Activated effector memory CD4-positive, alpha-beta T cell treated with Interleukin-2 at 50 U/mL for 16 hours (primary cell): ENCODE measurements around the gene UCMA.

ENCODE experiments used
- DNase-seq: peaks from one replicate; pipeline ENCODE4 v3.0.0-alpha.2; 2020

Gene UCMA

GRCh38 chr10:13231808-13232207 lies 2.4 kb downstream of the UCMA start:
- no peak for DNase-seq

GRCh38 chr10:13231190-13231589 lies 3.0 kb downstream of the UCMA start:
- no peak for DNase-seq

DNA sequence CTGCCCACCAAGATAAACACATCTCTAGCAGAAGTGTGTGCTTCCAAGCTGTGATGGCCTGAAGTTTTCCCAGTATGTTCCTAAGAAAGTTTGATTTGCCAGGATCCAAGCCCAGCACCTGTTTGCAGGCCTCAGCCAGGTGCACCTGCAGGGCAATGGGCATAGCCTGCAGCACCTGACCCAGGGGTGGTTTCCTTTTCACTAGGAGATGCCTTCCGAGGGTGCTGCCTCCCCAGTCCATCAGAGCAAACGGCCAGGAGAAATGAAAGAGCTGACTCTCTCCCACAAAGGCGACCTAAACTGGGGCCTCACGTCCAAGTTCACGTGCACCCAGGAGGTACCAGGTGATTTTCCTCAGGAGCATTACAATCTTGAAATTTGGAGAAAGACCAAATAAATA lies 7.1 kb downstream of the UCMA start:
- no peak for DNase-seq

DNA sequence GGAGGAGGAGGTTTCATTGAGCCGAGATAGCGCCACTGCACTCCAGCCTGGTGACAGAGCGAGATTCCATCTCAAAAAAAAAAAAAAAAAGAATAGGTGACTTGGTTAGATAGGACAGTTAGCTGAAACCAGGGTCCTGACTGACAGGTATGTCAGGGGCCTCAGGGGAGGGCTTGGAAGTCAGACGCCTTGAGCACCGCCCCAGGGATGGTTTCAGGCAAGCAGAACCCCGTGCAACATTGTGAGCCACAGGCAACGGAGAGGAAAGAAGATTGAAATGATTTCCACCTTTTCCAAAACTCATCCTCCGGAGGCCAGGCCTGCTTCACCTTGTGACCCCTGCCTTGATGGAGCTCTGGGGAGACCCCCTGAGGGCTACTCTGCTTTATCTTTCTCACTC lies 8.6 kb downstream of the UCMA start:
- DNase-seq: no peak

DNA sequence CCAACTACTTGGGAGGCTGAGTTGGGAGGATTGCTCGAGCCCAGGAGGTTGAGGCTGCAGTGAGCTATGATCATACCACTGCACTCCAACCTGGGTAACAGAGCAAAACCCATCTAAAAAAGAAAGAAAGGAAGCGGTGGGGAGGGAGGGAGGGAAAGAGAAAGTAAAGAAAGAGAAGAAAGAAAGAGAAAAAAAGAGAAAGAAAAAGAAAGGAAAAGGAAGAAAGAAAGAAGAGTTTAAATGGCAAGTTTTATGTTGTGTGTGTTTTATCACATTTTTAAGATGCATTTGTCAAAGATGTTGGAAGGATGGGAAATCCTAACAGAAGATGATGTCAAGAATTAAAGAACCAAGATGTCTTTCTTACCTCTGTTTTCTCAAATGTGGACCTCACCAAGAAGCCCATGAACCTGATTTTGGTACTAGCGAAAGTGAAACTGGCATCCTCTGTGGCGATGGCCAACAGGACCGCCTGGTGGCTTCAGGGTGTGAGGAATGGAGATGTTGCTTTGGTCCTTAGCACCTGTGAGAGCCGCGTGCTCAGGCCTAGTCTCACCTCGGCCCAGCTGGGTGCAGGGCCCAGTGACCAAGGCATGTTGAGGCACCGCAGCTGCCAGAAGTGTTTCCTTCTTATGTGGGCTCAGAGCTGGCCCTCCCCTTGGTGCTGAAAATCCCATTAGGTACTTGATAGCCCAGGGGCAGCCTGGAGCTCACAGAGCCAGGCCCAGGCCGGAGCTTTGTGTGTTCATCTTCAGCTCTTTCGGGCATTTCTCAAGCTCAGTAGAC lies 9.8 kb downstream of the UCMA start:
- DNase-seq: no peak

DNA sequence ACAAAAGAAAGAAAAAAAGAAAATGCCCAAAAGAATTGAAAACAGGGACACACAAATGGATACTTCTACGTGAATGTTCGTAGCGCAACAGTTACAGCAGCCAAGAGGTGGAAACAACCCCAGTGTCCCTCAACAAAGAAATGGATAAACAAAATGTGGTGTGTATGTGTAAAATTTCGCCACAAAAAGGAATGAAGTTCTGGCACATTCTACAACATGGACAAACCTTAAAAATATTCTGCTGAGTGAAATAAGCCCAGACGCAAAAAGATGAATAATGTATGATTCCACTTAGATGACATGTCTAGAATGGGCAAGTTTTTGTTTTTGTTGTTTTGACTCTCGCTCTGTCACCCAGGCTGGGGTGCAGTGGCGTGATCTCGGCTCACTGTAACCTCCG lies 10.9 kb downstream of the UCMA start:
- no peak for DNase-seq

DNA sequence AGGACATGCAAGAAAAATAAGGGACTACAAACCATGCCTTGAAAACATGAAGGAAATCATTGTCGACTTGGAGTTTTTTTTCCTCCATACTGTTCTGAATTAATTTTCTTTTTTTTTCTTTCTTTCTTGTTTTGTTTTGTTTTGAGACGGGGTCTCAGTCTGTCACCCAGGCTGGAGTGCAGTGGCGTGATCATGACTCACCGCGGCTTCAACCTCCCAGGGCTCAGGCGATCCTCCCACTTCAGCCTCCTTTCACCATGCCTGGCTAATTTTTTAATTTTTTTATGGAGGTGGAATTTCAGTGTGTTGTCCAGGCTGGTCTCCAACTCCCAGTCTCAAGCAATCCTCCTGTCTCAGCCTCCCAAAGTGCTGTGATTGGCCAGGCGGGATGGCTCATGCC lies 11.6 kb downstream of the UCMA start:
- no peak for DNase-seq

DNA sequence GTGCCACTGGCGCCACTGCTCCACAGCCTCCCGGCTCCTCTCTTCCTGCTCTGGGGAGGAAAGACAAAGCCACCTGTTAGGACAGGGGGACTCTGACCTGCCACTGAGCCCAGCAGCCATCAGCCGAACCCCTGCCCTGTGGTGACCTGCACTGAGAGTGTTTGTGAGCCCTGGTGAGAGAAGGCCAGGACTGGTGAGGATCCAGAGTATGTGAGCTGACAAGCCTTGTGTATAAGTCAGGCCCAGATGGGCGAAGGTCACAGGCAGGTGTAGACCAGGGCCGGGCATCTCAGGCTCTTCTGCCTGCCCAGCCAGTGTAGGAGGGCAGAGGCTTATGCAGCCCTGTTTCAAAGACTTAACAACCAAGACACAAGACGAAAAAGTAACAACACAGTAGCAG lies 12.0 kb downstream of the UCMA start:
- no peak for DNase-seq

GRCh38 chr10:13221572-13221971 lies 12.6 kb downstream of the UCMA start:
- DNase-seq: no peak

DNA sequence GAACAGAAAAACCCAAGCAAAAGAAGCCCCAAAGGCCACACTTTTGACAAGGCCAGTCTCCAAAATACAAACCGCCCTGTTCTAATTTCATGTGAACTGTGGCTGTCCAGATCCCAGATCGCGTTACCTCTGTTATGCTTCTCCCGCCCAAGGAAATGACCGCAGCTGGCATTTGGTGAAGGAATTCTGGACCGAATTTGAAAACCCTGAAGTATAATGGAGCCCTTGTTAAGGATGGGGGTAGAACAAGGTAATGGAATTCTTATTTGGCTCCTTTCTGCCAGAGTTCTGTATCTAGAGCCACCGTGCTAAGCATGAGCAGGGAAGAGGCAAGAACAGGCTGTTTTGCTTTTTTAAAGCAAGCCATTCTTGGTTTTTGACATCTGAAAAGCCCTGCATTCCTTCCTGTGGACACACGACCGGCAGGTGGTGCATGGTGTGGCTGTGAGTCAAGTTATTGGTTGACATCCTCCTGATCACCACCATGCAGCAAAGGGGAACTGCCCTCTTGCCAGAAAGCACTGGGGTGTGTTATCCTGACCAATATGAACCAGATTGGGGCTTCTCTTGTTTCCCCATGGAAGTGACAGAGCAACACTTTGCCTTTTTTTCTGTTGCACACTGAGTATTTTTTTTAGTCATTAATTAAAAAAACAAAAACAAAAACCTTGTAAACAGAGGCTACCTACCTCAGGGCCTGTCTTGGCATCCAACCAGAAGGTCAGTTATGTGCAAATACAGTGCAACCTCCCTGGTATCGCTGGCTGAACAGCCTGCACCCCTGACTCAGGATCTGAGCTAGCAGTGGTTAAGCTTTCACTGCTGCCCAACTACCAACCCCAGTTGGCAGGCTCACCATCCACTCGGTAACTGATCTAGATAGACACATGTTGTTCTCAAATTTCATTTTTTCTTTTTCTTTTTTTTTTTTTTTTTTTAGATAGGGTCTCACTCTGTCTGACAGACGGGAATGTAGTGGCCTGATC lies 14.2 kb downstream of the UCMA start:
- DNase-seq: no peak

DNA sequence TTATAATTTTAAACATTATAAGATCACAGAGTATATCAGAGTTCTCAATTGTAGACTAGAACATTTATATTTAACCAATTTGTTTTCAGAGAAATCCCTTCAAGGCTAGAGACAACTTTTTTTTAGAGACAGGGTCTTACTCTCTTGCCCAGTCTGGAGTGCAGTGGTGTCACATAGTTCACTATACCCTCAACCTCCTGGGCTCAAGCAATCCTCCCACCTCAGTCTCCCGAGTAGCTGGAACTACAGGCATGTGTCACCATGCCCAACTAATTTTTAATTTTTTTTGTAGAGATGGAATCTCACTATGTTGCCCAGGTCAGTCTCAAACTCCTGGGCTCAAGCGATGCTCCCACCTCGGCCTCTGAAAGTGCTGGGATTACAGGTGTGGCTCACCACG lies 15.3 kb downstream of the UCMA start:
- no peak for DNase-seq

- no peak for DNase-seq
Measured at GRCh38 chr10:13213163-13213562, 21.0 kb downstream of the UCMA start.

DNA sequence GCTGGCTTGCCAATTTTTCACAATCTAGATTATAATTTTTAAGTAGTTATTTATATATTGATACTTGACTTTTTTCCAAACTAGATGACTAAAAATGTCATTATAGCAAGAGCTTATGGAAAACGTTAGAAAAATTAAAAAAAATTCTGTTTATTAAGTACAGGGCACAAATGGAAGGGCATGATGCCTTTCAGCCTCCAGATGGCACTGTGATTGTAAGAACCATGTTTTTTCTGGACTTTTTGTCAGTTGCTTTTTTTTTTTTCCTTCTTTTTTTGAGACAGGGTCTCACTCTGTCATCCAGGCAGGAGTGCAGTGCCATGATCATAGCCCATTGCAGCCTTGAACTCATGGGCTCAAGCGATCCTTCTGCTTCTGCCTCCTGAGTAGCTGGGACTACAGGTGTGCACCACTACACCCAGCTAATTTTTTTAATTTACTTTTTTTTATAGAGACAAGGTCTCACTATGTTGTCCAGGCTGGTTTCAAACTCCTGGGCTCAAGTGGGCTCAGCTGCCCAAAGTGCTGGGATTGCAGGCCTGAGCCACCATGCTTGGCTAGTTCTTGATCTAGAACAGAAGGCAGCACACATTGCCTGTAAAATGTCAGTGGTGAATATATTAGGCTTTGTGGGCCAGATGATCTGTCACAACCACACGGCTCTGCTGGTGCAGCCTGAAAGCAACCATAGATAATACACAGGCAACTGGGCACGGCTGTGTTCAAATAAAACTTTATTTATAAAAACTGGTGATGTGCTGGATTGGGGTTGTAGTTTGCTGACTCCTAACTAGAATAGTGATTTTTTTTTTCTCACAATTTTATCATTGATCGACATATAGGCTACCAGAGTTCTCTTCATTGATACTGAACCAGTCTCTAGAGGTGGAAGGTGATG lies 27.4 kb downstream of the UCMA start:
- DNase-seq: no peak

- no peak for DNase-seq
Measured at GRCh38 chr10:13206091-13206490, 28.1 kb downstream of the UCMA start.

DNA sequence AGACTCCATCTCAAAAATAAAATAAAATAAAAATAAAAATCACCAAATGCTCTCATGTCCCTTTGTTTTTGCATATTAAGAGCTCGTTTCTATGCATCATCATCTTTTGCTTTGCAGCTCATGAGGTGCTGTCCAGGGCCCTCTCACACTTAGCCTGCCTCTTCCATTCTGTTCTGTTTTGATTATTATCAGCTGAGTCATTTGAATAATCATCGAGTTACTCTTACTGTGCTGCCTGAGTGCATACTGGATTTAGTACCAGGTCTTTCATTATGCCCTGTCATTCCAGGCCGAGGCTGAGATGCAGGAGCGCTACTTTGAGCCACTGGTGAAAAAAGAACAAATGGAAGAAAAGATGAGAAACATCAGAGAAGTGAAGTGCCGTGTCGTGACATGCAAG lies 33.0 kb downstream of the UCMA start:
- DNase-seq: no peak

GRCh38 chr10:13195016-13195415 lies 39.2 kb downstream of the UCMA start:
- no peak for DNase-seq

- no peak for DNase-seq
Measured at GRCh38 chr10:13193637-13194036, 40.5 kb downstream of the UCMA start.

GRCh38 chr10:13191362-13191761 lies 42.8 kb downstream of the UCMA start:
- no peak for DNase-seq

DNA sequence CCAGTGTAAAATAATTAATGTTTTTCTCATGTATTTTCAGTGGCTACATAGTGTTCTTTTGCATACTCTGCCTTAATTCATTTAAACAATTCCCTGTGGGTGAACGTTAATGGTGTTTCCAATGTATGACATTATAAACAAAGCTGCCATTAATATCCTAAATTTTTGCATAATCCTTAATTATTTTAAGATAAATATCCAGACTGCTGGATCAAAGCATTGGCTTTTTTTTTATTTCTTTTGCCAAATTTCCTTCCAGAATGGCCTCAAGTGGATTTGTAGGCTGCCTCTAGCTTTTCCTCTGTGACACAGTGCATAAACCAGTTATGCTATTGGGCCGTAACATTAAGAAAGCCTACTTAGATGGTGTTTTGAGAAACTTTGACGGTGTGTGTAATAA lies 43.4 kb downstream of the UCMA start:
- DNase-seq: no peak

- DNase-seq: no peak
Measured at GRCh38 chr10:13189961-13190360, 44.2 kb downstream of the UCMA start.

- DNase-seq: no peak
Measured at GRCh38 chr10:13188593-13188992, 45.6 kb downstream of the UCMA start.

- no peak for DNase-seq
Measured at GRCh38 chr10:13187135-13187534, 47.0 kb downstream of the UCMA start.
